Stimulated activated CD4-positive, alpha-beta T cell treated with anti-CD3 and anti-CD28 coated beads, TNF-alpha, amount 100 ng/mL, for 1 hour (primary cell): ENCODE results near the gene HTR3B.
"Not testable (repeated sequence)": the region's sequence is repeated elsewhere in the genome, so short reads cannot be mapped to it uniquely, and the experiment has no call there.

Experiments
- DNase-seq, 3 donors: peaks; one replicate each; pipeline ENCODE4 v3.0.0-alpha.2; 2020; ENCODE audit warnings: low read depth in 3 of 3, low spot score in 1 of 3

The HTR3B gene

GRCh38 chr11:113881856-113882255, 22.7 kb upstream of the HTR3B start:
- DNase-seq = no peak

- no peak for DNase-seq
Measured at GRCh38 chr11:113884361-113884836, 20.2 kb upstream of the HTR3B start.

GRCh38 chr11:113885897-113886296, 18.7 kb upstream of the HTR3B start:
- DNase-seq = no peak

- no peak for DNase-seq
Measured at GRCh38 chr11:113888848-113889247, 15.7 kb upstream of the HTR3B start.

- DNase-seq = no peak
Measured at GRCh38 chr11:113894421-113894996, 10.1 kb upstream of the HTR3B start.

GRCh38 chr11:113895367-113896155, 9.0 kb upstream of the HTR3B start:
- DNase-seq = no peak

GRCh38 chr11:113896156-113896879, 8.3 kb upstream of the HTR3B start:
- DNase-seq = no peak

GRCh38 chr11:113901141-113901540, 3.5 kb upstream of the HTR3B start:
- no peak for DNase-seq

GRCh38 chr11:113906038-113906437, 1.4 kb downstream of the HTR3B start:
- DNase-seq = no peak

GRCh38 chr11:113906516-113906915, 1.9 kb downstream of the HTR3B start:
- no peak for DNase-seq

GRCh38 chr11:113907152-113907551, 2.6 kb downstream of the HTR3B start:
- DNase-seq = no peak

- DNase-seq = no peak
Measured at GRCh38 chr11:113907681-113908080, 3.1 kb downstream of the HTR3B start.

GRCh38 chr11:113908098-113908497, 3.5 kb downstream of the HTR3B start:
- DNase-seq = no peak

- not testable (repeated sequence) for DNase-seq
Measured at GRCh38 chr11:113911491-113911890, 6.9 kb downstream of the HTR3B start.

- no peak for DNase-seq
Measured at GRCh38 chr11:113923572-113923971, 19.0 kb downstream of the HTR3B start.

GRCh38 chr11:113926273-113927197, 21.9 kb downstream of the HTR3B start:
- no peak for DNase-seq

GRCh38 chr11:113928311-113928710, 23.7 kb downstream of the HTR3B start:
- no peak for DNase-seq

GRCh38 chr11:113932788-113933187, 28.2 kb downstream of the HTR3B start:
- DNase-seq = no peak

GRCh38 chr11:113934193-113934592, 29.6 kb downstream of the HTR3B start:
- DNase-seq = not testable (repeated sequence)

GRCh38 chr11:113934761-113935160, 30.2 kb downstream of the HTR3B start:
- DNase-seq = no peak

- no peak for DNase-seq
Measured at GRCh38 chr11:113935858-113936257, 31.3 kb downstream of the HTR3B start.
